Choroid plexus epithelial cell (primary cell): ENCODE data around the gene BMAL1.
A peak's percentile ranks its signal among the peaks of the same experiment; 100 is the strongest.
"Not testable (repeated sequence)": the region's sequence is repeated elsewhere in the genome, so short reads cannot be mapped to it uniquely, and the experiment has no call there.

ENCODE experiments used
- DNase-seq: peaks from one replicate; pipeline ENCODE4 v3.0.0-alpha.2; 2010; ENCODE audit warnings: low read depth
- H3K4me3 ChIP-seq: 2 replicates; pipeline ENCODE4 v1.5.1; 2011; ENCODE audit warnings: low read depth, mild to moderate bottlenecking, control low read depth, low read length, moderate library complexity
- TF ChIP-seq, protein P1 (sequence below): conservative IDR thresholded peaks from 2 replicates; pipeline ENCODE4 v1.5.1; 2011; ENCODE audit warnings: low read depth, mild to moderate bottlenecking, control low read depth, inconsistent platforms, low read length, moderate library complexity

BMAL1 gene

DNA sequence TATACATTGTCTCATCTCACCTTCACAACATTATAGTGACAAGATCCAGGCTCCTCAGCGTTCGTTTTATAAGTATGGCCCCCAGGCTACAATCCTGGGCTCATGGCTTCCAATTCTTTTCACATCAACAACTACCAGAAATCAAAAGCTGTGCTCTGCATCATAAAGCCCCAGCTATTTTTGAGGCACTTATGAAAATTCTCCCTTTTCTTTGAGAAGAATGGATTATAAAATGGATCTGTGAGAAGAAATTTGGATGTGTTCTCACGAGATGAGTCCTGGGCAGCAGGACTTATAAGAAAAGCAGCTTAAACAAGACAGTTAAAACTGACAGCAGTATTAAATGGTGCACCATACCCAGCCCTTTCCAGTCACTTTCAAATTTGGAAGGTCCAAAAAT, 105.2 kb downstream of the BMAL1 start:
- DNase-seq, result no peak
- H3K4me3 ChIP-seq, result no peak overlapping the region
- TF ChIP-seq, protein P1, sequence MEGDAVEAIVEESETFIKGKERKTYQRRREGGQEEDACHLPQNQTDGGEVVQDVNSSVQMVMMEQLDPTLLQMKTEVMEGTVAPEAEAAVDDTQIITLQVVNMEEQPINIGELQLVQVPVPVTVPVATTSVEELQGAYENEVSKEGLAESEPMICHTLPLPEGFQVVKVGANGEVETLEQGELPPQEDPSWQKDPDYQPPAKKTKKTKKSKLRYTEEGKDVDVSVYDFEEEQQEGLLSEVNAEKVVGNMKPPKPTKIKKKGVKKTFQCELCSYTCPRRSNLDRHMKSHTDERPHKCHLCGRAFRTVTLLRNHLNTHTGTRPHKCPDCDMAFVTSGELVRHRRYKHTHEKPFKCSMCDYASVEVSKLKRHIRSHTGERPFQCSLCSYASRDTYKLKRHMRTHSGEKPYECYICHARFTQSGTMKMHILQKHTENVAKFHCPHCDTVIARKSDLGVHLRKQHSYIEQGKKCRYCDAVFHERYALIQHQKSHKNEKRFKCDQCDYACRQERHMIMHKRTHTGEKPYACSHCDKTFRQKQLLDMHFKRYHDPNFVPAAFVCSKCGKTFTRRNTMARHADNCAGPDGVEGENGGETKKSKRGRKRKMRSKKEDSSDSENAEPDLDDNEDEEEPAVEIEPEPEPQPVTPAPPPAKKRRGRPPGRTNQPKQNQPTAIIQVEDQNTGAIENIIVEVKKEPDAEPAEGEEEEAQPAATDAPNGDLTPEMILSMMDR, result no peak

DNA sequence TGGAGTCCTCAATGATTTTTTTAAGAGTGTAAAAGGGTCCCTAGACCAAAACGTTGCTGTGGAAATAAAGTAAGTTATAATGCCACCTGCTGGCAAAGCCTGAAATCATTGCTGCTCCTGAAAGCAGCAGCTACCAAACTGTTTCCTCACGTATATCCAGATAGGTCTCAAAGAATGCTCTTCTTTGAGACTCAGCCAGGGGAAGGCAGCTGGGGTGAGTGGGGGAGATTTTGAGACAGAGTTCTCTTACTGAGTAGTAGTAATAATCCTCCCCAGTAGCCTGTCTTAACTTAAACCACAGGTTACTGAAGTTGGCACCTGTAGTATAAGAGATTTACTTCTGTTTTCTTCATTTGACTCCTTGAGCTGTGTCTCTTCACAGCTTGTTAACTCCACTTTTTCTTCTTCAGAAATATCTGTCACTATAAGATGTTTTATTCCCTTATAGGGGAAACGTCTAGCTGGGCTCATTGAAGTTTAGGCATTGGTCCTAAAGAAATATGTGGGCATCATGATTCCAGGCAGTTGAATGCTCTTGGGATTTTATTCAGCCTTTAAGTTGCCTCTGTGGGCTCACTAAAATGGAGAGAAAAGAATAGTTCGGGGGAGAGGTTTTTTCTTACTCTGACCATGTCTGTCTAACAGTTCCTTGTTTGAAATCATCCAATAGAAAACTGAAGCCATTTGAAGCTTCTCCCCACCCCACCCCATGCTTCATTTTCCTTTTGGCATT, 107.5 kb downstream of the BMAL1 start:
- TF ChIP-seq, protein P1, result peak; percentile 81
- DNase-seq, result peak; percentile 74
- H3K4me3 ChIP-seq, result no peak overlapping the region

DNA sequence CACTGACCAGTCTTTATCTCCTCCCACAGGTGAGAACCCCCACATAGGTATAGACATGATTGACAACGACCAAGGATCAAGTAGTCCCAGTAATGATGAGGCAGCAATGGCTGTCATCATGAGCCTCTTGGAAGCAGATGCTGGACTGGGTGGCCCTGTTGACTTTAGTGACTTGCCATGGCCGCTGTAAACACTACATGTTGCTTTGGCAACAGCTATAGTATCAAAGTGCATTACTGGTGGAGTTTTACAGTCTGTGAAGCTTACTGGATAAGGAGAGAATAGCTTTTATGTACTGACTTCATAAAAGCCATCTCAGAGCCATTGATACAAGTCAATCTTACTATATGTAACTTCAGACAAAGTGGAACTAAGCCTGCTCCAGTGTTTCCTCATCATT, 109.0 kb downstream of the BMAL1 start:
- TF ChIP-seq, protein P1, result no peak
- no peak overlapping the region for H3K4me3 ChIP-seq
- DNase-seq, result no peak

DNA sequence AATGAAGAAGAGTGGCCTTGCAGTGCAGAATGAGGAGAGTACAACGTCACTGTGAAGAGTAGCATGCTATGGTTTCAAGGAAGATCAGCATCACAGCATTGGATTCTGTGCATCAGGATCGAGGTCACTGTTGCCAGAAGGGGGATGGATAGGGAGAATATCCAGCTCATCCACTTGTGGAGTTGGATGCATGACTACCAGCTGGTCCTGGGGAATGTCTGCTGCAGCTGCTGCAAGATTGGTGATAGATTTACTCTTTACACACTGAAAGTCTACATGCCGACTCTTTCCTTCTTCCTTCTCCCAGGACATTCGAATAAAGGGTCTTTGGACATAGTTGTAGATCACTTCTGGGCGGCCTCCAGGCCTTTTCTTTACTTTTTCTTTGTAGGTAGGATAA, 111.2 kb downstream of the BMAL1 start:
- no peak for DNase-seq
- H3K4me3 ChIP-seq, result no peak overlapping the region
- TF ChIP-seq, protein P1, result no peak

DNA sequence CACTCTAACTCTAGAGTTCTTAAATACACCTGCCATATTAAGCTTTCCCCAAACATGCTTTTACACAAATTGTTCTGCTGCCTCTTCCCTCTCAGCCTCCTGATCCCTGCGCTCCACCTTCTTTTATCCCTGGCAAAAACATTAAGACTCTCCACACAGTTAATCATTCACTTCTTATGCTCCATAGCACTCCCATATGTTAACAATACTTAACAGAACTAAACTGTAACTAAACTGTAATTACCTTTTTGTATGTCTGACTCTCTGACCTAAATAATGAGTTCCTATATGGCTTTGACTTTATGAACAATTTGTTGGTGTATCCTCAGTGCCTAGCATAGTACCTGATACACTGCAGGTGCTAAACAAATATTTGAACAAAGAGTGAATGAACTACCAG, 113.6 kb downstream of the BMAL1 start:
- DNase-seq, result no peak
- TF ChIP-seq, protein P1, result no peak
- no peak overlapping the region for H3K4me3 ChIP-seq

DNA sequence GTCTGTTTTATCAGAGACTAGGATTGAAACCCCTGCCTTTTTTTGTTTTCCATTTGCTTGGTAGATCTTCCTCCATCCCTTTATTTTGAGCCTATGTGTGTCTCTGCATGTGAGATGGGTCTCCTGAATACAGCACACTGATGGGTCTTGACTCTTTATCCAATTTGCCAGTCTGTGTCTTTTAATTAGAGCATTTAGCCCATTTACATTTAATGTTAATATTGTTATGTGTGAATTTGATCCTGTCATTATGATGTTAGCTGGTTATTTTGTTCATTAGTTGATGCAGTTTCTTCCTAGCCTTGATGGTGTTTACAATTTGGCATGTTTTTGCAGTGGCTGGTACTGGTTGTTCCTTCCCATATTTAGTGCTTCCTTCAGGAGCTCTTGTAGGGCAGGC, 120.7 kb downstream of the BMAL1 start:
- DNase-seq, H3K4me3 ChIP-seq: not testable (repeated sequence)

DNA sequence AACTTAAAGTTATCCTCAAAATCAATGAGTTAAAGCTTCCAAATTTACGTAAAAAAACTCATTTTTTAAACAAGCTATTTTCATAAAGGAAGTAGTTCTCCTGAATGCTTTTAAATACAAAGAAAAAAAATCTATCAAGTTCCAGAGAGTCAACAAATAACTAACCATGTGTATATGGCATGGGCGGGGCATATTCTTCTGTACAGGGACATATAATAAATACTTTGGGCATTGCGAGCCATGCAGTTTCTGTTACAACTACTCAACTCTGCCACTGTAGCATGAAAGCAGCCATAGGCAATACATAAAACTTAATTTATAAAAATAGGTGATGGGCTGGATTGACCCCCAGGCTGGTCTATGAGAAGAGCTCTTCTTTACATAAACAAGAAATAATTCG, 127.6 kb downstream of the BMAL1 start:
- no peak for DNase-seq
- H3K4me3 ChIP-seq, result no peak overlapping the region
- TF ChIP-seq, protein P1, result no peak
